ENCODE data around the gene PAPPA2. TPM values are rescaled to one million over a fixed set of nuclear protein-coding genes. Genes with fewer than 3 reads are reported as not detected.

Gene PAPPA2
- total RNA-seq, 4 donors from 2014 or later, result under 0.01 to 1.5 TPM; not detected in 2

- no peak for TF ChIP-seq CTCF (IDR thresholded peaks at IDR 0.05)
- TF ChIP-seq POLR2A (IDR thresholded peaks at IDR 0.05), result no peak
- no peak for DNase-seq
- Histone ChIP-seq H3K27me3 (no peaks in the 10 kb centered on the region), H3K4me3 (no peak overlapping the region), H3K27ac (no peak overlapping the region), H3K4me1 (no peaks in the 10 kb centered on the region), H3K9me3 (no peaks in the 10 kb centered on the region), H3K36me3 (no peaks in the 10 kb centered on the region)
- 37 to 62% methylated on average over 2 of the region's 2 CpGs for WGBS, 2 donors
- intact Hi-C loops (cut with DNase I), result no loop called here
Observed at GRCh38 chr1:176501599-176501998, 38.6 kb downstream of the PAPPA2 start.

GRCh38 chr1:176504848-176505553, 42.0 kb downstream of the PAPPA2 start:
- Histone ChIP-seq H3K36me3 (no peaks in the 10 kb centered on the region), H3K4me1 (no peaks in the 10 kb centered on the region), H3K27me3 (no peaks in the 10 kb centered on the region), H3K4me3 (no peak overlapping the region), H3K9me3 (no peaks in the 10 kb centered on the region), H3K27ac (no peak overlapping the region)
- no peak for DNase-seq
- 42 to 45% methylated on average over 5 of the region's 5 CpGs for WGBS, 2 donors
- no peak for TF ChIP-seq CTCF (IDR thresholded peaks at IDR 0.05)
- no peak for TF ChIP-seq POLR2A (IDR thresholded peaks at IDR 0.05)
- intact Hi-C loops (cut with DNase I), result no loop called here

GRCh38 chr1:176512966-176513365, 50.0 kb downstream of the PAPPA2 start:
- DNase-seq, result no peak
- Histone ChIP-seq H3K4me1 (no peaks in the 10 kb centered on the region), H3K27ac (no peak overlapping the region), H3K36me3 (no peaks in the 10 kb centered on the region), H3K4me3 (no peak overlapping the region), H3K9me3 (no peaks in the 10 kb centered on the region), H3K27me3 (no peaks in the 10 kb centered on the region)
- intact Hi-C loops (cut with DNase I), result no loop called here
- TF ChIP-seq CTCF (IDR thresholded peaks at IDR 0.05) (no peak), POLR2A (IDR thresholded peaks at IDR 0.05) (no peak)

GRCh38 chr1:176515310-176515709, 52.3 kb downstream of the PAPPA2 start:
- H3K4me3 ChIP-seq, result no peak overlapping the region
- no peaks in the 10 kb centered on the region for H3K27me3 ChIP-seq
- intact Hi-C loops (cut with DNase I), result no loop called here
- no peak for TF ChIP-seq POLR2A (IDR thresholded peaks at IDR 0.05)
- no peak for TF ChIP-seq CTCF (IDR thresholded peaks at IDR 0.05)
- no peaks in the 10 kb centered on the region for H3K9me3 ChIP-seq
- 26 to 43% methylated on average over 3 of the region's 3 CpGs for WGBS, 2 donors
- H3K27ac ChIP-seq, result no peak overlapping the region
- no peaks in the 10 kb centered on the region for H3K4me1 ChIP-seq
- H3K36me3 ChIP-seq, result no peaks in the 10 kb centered on the region
- no peak for DNase-seq

- Histone ChIP-seq H3K9me3 (no peaks in the 10 kb centered on the region), H3K4me1 (no peaks in the 10 kb centered on the region), H3K4me3 (no peak overlapping the region), H3K36me3 (no peaks in the 10 kb centered on the region), H3K27ac (no peak overlapping the region), H3K27me3 (no peaks in the 10 kb centered on the region)
- no peak for TF ChIP-seq CTCF (IDR thresholded peaks at IDR 0.05)
- no peak for TF ChIP-seq POLR2A (IDR thresholded peaks at IDR 0.05)
- 66 to 70% methylated on average over 4 of the region's 4 CpGs for WGBS, 2 donors
- DNase-seq, result no peak
- intact Hi-C loops (cut with DNase I), result no loop called here
Observed at GRCh38 chr1:176517484-176517883, 54.5 kb downstream of the PAPPA2 start.
